AG09319 (cell line): ENCODE results near the gene MTA1.

Source experiments
- DNase-seq: peaks from one replicate; pipeline ENCODE4 v3.0.0-alpha.2; 2010; ENCODE audit warnings: low read depth; ENCODE audit errors: extremely low read depth
- CTCF ChIP-seq: IDR thresholded peaks from 2 replicates; pipeline ENCODE4 v1.5.1; 2011; ENCODE audit warnings: low read depth, mild to moderate bottlenecking, inconsistent platforms, low read length, moderate library complexity

Gene MTA1

GRCh38 chr14:105455086-105455640, 35.5 kb downstream of the MTA1 start:
- no peak for DNase-seq
- TF ChIP-seq CTCF = no peak

GRCh38 chr14:105455766-105456660, 36.4 kb downstream of the MTA1 start:
- DNase-seq = no peak
- no peak for TF ChIP-seq CTCF

GRCh38 chr14:105456736-105457617, 37.4 kb downstream of the MTA1 start:
- TF ChIP-seq CTCF = no peak
- DNase-seq = no peak

GRCh38 chr14:105458010-105458409, 38.4 kb downstream of the MTA1 start:
- no peak for DNase-seq
- no peak for TF ChIP-seq CTCF

- no peak for TF ChIP-seq CTCF
Measured at GRCh38 chr14:105458571-105458970, 38.9 kb downstream of the MTA1 start.

GRCh38 chr14:105460116-105460515, 40.5 kb downstream of the MTA1 start:
- TF ChIP-seq CTCF = no peak
- DNase-seq = no peak

More at GRCh38 chr14:105458571-105458970, 38.9 kb downstream of the MTA1 start:
- no peak for DNase-seq
